ENCODE results near the gene ARHGAP10.

Gene ARHGAP10

DNA sequence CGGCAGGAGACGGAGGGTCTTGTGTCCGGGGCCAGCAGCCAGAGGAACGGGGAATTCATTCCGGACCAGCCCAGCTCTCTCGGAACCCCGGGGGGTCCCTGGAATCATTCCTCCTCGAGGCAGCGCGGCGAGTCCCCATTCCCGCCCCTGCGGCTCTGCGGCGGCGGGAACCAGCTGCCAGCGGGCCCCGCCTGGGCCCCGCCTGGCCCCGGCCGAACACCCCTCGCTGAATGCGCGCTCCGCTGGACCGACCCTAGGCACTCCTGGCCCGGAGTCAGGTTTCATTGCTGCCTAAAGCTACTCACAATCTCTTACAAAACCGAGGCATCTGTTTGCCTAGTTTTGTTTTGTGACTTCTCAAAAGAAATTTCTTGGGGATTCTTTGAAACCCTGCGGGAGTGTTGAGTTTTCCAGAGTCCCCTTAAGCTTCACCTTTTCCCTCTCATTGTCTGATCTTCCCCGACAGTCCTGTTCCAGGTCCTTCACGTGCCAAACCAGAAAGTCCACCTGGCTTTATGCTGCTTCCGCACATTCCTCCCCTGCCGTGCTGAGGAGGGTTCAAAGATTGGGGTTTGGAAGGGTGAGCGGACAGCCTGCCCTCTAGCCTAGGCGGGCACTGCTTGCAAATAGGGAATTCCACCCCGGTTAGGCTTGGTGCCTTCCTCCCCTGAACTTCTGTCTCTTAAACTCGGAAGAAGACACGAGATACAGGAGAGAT, 789 bp downstream of the ARHGAP10 start:
- DNase-seq, result no peak

DNA sequence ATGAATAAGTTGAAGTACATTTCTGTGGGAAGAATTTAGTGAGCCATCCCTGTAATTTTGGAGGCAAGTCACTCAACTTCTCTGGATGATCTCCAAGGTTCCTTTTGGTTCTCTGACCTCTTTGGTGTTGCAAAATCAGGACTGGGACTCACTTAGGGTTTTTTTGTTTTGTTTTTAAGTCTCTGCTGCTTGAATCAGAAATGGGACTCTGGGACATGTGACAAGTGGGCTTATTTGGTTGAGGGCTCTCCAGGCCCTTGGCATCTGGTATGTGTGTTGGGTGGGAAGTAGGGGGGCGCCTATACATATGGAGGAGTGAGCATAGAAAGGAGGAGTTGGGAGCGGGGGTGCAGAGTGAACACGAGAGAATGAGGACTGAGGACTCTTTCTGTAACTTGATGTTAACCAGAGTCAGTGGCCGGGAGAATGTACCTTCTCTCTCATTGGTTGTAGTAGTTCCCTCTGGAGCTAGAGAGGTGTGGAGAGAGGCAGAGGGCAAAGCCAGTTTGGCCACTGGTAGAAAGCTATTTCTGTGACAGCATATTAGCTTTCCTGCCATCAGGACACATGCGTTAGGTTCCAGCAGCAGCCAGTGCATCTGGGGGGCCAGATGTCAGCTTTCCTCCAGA, 1.9 kb downstream of the ARHGAP10 start:
- DNase-seq, result peak; percentile 21

DNA sequence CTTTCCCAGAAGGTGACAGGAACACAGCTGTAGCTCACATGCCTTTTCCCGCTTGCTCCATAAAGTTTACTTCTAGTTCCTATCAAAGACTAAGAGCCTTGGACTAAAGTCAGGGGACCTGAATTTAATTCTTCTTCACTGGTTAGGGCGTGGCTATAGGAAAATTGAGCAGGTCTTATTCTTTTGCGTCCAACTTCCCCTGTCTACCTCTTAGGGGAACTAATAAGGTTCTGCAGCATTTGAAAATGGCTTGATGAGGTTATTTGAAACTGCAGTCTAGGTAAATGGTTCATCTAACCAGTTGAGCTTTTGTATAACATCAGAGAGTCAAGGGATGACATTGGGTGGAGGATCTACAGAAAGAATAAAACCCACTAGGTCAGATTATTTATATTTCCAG, 2.6 kb downstream of the ARHGAP10 start:
- DNase-seq, result no peak

DNA sequence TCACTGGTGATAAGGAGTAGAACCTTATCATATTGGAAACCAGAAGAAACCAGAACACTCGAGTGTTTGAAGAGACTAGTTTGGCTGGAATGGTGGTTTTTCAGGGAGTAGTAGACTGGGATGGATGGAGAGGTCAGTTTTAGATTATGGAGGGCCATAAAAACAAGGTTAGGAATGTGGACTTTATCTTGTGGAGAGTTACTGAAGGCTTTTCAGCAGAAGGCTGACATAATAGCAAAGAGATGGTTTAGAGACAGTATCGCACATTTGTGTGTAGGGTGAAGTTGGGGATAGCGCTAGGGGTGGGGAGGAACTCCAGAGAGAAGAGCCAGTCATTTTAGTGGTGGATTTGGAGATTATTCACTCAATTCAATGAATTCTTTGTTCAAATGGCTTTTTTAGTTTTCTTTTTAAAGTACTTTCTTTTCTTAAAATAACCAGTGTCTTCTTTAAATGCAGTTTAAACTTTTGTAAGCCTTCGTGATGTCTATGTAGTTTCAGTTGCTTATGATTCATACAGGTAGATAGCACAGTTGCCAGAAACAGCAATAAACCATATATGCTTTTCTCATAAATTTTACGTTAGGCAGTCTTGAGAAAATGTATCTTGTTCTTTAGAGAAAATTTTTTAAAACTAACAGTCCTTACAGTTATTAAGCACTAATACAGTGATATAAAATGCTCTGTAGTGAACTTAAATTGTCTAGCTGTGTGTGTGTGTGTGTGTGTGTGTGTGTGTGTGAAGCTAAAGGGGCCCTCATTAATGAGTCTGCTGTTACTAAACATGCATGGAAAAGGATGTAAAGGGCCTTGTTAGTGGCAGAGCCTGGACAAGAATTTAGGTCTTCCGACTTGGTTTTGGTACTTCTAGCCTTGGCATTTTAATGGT, 3.8 kb downstream of the ARHGAP10 start:
- no peak for DNase-seq

DNA sequence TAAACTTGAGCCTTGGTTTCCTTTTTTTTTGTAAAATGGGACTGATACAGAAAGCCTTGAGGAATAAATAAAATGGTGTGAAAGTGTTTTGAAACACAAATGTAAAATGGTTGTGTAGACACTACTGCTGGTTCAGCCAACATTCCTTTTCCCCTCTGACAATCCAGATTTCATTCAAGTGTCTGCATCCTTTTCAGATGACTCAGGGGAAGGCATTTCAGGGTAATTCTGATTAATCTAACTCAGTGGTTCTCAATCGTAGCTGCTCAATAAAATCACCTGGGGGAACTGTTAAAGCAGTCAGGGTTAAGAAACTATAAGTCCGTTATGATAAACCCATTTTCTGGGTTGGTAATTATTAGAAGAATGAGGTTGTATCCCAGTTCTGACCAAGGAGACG, 4.6 kb downstream of the ARHGAP10 start:
- no peak for DNase-seq

DNA sequence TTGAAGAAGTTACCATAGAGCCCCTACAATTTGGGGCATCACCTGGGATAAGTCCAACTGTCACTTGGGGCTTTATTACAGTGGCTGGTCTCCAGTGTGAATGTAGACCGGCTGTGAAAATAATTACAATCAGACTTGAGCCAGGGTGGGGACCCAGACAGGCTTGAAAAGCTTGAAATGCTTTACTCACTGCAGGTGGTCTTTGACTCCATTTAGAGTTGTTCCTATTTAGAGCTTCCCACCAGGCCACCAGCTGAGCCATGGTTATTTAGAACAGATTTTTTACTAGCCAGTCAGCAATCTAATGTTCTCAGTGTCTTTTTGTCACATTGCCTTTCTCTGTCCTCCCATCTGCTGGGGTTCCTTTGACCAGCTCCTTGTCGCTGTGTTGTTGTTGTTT, 5.7 kb downstream of the ARHGAP10 start:
- peak; percentile 24 for DNase-seq

DNA sequence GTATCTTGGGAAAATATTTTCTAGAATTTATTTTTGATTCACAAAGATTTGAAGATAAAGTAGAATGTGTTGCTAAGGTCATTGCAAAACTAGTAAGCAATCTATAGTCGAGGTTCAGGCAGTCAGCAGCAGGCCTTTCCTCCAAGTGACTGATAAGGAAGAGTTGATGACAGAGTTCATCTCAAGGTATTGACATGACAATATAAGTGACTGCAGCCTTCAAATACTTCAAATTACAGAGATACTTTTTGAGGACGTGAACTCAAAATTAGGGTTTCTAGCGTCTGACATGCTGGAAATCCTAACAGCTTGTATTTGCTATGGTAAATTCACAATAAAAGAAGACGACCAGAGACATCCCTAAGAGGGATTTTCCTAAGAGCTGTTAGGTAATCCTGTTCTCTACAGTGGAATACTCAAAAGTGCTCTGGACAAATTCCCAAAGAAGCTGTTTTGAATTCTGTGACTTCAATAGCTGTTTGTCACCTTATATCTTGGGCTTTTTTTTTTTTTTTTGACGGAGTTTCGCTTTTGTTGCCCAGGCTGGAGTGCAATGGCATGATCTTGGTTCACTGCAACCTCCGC, 7.4 kb downstream of the ARHGAP10 start:
- no peak for DNase-seq

DNA sequence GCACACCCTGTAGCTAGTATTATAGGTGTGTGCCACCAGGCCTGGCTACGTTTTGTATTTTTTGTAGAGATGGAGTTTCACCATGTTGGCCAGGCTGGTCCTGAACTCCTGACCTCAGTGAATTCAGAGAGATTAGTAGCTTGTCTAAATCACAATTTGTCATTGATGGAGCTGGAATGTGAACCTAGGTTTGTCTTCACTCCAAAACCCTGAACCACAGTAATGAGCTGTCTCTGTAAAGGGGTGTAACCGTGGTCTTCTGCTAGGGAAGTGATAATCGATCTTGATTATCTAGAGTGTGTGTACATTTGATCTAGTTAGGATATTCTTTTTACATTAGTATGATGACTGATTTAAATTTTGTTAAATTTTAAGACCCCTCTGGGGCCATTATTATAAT, 8.3 kb downstream of the ARHGAP10 start:
- no peak for DNase-seq

DNA sequence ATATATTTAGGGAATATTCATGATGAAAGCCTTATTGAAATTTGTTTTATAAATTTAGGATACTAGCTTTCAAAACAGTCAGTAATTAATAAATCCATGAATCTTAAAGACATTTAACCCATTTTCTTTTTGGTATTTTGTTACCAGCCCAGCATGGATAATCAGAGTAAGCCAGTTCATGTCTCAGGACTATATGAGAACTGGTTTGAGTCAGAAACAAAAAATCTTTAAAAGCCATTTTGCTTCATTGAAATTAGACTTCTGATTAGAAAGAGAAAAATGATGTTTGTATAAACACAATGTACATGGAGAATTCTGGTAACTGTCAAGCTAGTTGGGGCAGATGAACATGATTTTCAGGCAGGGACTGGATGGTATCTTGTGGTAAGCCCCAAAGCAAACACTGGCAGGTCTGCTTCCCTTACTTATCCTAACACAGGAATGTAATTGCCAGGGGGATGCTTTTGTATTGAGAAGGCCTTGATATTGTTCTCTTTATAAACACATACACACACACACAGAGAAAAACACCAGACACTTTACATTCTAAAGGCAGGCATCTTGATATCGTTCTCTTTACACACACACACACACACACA, 9.4 kb downstream of the ARHGAP10 start:
- DNase-seq, result no peak

DNA sequence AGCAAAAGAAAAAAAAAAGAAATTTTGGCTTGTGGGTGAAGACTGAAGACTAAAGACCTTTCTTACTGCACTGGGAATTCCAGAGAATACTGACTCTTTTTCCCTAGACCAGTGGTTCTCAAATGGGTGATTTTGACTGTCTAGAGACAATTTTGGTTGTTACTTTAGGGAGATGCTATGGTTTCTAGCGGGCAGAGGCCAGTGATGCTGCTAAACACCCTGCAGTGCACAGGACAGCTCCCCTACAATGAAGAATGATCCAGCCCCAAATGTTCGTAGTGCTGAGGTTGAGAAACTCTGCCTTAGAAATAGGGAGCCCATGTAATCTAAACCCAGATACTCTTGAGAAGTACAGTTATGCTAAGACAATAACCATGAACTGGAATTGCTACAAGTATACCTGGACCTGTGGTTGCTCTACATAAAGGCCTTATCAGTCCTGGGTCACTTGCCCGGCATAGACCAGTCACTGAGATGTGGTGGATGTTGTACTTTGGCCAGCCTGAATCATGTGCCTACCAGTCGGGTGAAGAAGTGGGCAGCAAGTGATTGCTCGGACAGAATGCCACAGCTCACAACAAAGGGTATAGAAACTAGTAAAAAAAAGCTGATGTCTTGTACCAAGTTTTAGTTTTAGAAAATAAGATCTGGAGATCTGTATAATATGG, 16.0 kb downstream of the ARHGAP10 start:
- no peak for DNase-seq

DNA sequence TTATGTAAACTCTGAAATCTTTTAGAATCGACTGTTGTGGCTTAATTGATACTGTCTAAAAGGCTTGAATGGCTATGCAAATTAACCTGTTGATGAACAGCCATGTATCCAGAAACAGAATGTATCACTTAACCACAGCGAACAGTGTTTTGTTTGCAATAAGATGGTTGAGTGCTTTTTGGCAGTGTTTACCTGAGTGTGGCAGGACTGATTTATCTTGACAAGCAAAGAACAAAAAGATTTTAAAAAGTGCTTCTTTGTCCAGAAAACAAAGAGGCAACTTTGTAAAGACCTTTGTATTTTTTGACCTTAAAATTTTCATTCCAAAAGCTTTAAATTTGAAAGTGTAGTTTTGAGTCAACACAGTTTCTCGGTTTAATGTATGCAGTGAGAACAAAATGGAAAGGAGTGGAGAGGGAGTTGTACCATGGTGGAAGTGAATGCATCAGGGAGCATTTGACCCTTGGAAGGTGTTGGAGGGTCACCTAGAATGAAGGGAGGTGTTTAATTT, 18.0 kb downstream of the ARHGAP10 start:
- DNase-seq, result no peak

DNA sequence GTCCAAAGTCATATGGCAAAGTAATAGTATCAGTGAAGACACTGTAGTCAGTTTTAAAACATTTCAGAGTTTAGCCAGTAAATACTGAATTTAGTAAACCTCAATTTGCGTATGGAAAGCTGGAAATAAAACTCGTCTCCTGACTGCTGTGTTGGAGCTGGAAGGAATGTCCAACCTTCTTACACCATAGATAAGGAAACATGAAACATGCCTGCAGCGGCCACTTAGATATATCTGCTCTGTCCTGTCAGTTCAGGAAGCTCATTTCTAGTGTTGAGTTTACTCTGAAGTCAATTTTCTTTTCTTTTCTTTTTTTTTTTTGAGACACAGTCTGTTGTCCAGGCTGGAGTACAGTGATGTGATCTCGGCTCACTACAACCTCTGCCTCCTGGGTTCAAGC, 21.2 kb downstream of the ARHGAP10 start:
- no peak for DNase-seq

DNA sequence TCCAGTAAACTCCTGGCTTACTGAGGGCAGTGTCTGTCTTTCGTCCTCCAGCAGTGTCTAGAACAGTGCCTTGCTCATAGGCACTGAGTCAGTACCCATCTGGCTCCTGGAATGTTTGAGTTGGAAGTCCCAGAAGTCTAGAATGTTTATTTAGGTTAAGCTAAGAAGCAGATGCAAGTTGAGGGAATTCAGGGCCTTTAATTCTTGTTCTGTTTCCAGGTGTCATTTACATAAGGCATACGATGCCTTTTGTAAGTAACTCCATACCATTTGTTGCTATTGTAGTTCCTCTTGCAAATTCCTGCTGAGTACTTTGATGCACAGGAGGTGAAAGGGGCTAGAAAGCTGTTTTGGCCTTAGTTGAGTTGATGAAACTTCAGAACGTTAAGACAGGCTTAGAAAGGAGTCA, 22.2 kb downstream of the ARHGAP10 start:
- no peak for DNase-seq

DNA sequence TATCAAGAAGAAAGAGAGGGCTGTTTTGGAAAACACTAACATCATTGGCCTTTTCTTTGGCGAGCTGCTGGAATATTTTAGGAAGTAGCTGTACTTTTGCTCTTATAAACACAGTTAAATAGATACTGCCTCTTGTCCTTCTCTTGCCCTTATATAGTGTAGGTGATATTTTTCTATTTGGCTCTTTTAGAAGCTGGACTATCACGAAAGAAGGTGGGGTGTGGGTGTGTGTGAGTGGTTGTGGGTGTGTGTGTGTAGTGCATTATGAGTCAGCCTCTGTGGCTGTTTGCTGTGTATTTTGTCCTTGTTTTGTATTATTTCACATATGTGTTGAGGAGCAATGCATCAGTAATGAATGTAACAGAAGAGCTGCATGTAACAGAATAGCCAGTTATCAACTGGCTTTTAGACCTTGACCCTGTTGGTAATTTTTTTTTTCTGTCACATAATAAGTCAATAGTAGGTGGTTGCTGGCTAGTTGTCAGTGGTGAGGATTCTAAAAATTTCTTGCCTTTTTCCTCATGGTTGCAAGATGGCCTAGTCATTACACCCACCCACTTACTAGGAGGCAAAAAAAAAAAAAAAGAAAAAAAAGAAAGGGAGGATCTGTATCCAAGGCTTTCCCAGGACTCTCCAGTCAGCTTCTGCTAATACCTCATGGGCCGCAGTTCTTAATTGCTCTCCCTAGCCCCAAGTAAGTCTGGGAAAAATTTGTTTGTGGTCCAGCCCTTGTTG, 23.8 kb downstream of the ARHGAP10 start:
- DNase-seq, result no peak

DNA sequence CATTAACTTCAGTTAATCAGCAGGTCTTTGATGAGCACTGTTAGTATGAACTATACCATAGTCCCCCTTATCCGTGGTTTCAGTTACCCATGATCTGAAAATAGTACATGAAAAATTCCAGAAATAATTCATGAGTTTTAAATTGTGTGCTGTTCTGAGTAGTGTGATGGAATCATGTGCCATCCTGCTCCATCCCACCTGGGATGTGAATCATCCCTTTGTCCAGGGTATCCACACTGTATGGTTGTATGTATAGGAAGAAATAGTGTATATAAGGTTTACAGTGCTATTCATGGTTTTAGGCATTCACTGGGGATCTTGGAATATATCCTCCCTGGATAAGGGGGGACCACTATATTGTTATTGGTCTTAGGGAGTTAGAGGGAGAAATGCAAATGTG, 24.5 kb downstream of the ARHGAP10 start:
- no peak for DNase-seq

DNA sequence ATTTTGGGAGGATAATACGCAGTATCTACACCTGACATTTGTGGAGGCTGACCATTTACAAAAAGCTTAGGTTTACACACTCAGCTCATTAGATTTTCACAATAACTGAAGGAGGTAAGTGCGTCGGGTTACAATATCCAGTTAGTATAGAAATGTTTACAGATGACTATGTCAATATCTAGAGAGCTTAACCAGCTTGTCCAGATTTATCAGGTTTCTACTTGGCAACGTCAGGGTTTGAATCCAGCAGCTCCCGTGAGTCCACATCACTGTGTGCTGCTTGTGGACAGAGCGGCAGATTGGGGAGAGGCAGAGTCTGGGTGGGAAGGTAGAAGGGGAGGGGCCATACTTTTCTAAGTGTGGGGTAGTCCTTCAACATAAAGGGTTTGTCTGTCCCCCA, 28.3 kb downstream of the ARHGAP10 start:
- DNase-seq, result no peak

DNA sequence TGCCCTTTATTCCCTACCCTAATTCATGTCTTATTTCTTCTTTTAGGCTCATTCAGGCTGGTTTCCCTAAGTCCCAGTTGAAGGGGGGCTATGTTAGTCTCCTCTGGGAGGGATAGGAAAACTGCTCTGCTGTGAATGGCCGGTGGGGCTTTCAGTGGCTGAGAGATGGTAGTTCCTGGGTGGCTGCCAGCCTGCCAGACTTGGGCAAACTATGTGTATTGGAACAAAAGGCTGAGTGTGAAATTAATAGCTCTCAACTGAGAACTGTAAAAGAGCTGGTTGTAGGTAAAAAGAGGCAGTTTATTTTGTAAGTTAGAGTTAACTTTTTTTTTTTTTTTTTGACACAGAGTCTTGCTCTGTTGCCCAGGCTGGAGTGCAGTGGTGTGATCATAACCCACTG, 28.8 kb downstream of the ARHGAP10 start:
- DNase-seq, result no peak

DNA sequence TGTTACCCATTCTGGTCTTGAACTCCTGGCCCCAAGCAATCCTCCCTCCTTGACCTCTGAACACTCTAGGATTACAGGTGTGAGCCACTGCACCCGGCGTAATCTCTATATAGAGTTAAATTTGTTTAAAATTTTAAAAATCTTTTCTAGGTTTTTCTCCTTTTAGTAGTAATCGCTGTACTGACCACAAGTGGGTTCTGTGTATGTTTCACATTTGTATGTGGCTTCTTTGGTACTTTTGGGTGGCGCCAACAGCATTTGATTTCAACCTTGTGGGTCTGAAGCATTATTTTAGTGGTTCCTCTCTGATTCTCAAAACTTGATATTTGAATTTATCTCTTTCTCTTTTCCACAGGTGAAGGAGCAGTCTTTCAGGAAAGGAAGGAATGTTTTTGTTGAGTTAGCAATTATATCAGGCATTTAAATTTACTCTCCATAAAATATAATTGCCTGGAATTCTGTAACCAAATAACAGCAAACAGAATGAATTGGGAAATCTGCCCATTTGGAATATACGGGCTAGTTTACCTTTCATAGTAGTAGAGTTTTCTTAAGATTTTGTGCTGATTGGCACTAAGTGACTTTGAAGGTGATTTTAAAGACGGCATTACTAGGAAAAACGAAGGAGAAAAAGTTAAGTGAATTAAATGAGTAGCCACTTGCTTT, 29.5 kb downstream of the ARHGAP10 start:
- no peak for DNase-seq

DNA sequence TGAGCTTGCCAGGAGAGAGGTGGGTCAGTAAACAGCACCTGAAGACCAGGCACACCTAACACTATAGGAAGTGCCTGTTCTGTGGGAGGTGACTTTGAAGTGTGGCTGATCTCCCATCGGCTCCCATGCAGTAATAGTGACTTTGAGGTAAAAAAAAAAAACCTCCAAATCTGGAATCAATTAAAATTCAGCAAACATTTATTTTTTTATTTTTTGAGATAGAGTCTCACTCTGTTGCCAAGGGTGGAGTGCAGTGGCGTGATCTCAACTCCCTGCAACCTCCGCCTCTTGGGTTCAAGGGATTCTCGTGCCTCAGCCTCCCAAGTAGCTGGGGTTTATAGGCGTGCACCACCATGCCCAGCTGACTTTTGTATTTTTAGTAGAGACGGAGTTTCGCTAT, 32.4 kb downstream of the ARHGAP10 start:
- no peak for DNase-seq

DNA sequence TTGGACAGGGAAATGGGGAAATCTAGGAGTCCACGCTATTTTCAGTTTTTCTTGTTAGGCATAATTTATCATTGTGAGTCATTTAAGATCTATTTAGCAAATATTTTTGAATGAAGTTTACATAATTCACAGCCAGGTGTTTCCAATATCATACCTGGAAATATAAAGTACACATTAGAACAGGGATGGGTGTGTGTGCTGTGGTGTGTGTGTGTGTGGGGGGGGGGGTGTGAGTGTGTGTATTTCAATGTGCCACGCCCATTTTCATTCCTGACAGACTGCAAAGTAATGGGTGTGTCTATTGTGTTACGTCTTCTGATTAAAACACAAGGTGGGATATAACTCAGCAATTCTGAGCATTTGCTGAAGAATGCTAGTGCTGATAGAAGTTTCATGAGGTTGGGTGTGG, 33.2 kb downstream of the ARHGAP10 start:
- DNase-seq, result no peak

DNA sequence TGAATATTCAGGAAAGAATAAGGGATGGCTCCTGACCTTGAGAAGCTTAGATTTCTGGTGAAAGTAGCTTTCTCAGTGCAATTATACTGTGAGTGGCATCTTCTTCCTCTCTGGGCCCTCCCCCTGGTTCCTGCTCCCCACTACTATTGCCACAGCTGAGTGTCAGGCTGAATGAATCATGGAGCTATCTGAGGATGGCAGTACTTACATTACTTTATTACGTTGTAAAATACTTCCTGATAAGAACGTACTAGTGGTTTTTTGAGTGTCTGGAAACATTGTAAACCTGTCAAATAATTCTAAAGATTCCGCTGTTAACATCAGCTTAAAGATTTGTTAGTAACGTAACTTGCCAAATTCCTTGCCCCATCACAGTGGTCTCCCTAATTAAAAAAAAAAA, 36.2 kb downstream of the ARHGAP10 start:
- DNase-seq, result no peak

Measured in retina (tissue), 1 donor.